ENCODE results near the gene PPCDC.

Gene PPCDC

GRCh38 chr15:74983725-74984231 lies 39.6 kb upstream of the PPCDC start:
- no peak for TF ChIP-seq EZH2 (optimal IDR thresholded peaks at IDR 0.05; ENCODE audit: low read depth, low read length)
- Histone ChIP-seq H4K20me1 (ENCODE audit: insufficient read depth, low read length) (no peaks in the 10 kb centered on the region), H3K9me3 (replicated peaks; ENCODE audit: insufficient read depth, low read length) (no peaks in the 10 kb centered on the region), H3F3A (ENCODE audit: insufficient read depth, low read length) (peaks cover 8% of the 10 kb centered on the region), H3K79me2 (ENCODE audit: low read length) (no peaks in the 10 kb centered on the region), H3K9ac (ENCODE audit: low read length) (no peak overlapping the region), H3K27ac (ENCODE audit: low read length) (peak overlapping the region; percentile 10; the same call in 1 of the 2 replicates), H3K4me3 (ENCODE audit: low read length) (no peak overlapping the region), H3K27me3 (replicated peaks; ENCODE audit: insufficient read depth, low read length) (no peaks in the 10 kb centered on the region), H3K36me3 (replicated peaks; ENCODE audit: insufficient read depth, low read length) (no peaks in the 10 kb centered on the region), H3K4me2 (ENCODE audit: low read depth, low read length) (peak overlapping the region; percentile 32; the same call in 1 of the 2 replicates), H3K4me1 (ENCODE audit: low read length) (peaks cover 9% of the 10 kb centered on the region), H2AFZ (ENCODE audit: low read length) (0 out of 2 replicates have a peak overlapping the region, but pooled peaks have one; percentile 27), H3K9me2 (replicated peaks; ENCODE audit: insufficient read depth, low read length) (no peaks in the 10 kb centered on the region)
- DNase-seq, result peak; percentile 60

GRCh38 chr15:74988007-74988800 lies 35.2 kb upstream of the PPCDC start:
- Histone ChIP-seq H3K27me3 (replicated peaks; ENCODE audit: insufficient read depth, low read length) (no peaks in the 10 kb centered on the region), H3K27ac (ENCODE audit: low read length) (no peak overlapping the region), H3K36me3 (replicated peaks; ENCODE audit: insufficient read depth, low read length) (no peaks in the 10 kb centered on the region), H3K4me1 (ENCODE audit: low read length) (peaks cover 9% of the 10 kb centered on the region), H2AFZ (ENCODE audit: low read length) (no peak overlapping the region), H3K79me2 (ENCODE audit: low read length) (no peaks in the 10 kb centered on the region), H3K4me3 (ENCODE audit: low read length) (no peak overlapping the region), H3F3A (ENCODE audit: insufficient read depth, low read length) (peaks cover 8% of the 10 kb centered on the region), H3K4me2 (ENCODE audit: low read depth, low read length) (no peak overlapping the region), H3K9me2 (replicated peaks; ENCODE audit: insufficient read depth, low read length) (no peaks in the 10 kb centered on the region), H4K20me1 (ENCODE audit: insufficient read depth, low read length) (no peaks in the 10 kb centered on the region), H3K9ac (ENCODE audit: low read length) (no peak overlapping the region), H3K9me3 (replicated peaks; ENCODE audit: insufficient read depth, low read length) (no peaks in the 10 kb centered on the region)
- TF ChIP-seq CTCF (IDR thresholded peaks at IDR 0.05; ENCODE audit: low read length), result peak; percentile 86
- TF ChIP-seq EZH2phosphoT487 (IDR thresholded peaks at IDR 0.05; ENCODE audit: low read length), result no peak
- peak; percentile 73 for DNase-seq

DNA sequence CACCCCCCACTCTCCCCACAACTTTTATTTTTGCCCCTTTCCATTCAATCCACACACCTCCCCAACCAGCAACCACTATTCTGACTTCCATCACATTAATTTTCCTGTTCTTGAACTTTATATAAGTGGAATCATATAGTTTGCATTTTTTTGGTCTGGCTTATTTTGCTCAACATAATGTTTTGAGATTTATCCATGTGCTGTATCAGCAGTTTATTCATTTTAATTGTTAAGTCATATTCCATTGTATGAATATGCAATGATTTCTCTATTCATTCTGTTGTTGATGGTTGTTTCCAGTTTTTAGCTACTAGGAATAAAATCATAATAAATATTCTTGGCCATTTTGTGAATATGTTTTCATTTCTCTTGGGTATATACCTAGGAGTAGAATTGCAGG lies 33.9 kb upstream of the PPCDC start:
- Histone ChIP-seq H3K27ac (ENCODE audit: low read length) (no peak overlapping the region), H2AFZ (ENCODE audit: low read length) (no peak overlapping the region), H4K20me1 (ENCODE audit: insufficient read depth, low read length) (no peaks in the 10 kb centered on the region), H3K36me3 (replicated peaks; ENCODE audit: insufficient read depth, low read length) (no peaks in the 10 kb centered on the region), H3K79me2 (ENCODE audit: low read length) (no peaks in the 10 kb centered on the region), H3K9me2 (replicated peaks; ENCODE audit: insufficient read depth, low read length) (no peaks in the 10 kb centered on the region), H3F3A (ENCODE audit: insufficient read depth, low read length) (no peaks in the 10 kb centered on the region), H3K4me3 (ENCODE audit: low read length) (no peak overlapping the region), H3K9me3 (replicated peaks; ENCODE audit: insufficient read depth, low read length) (no peaks in the 10 kb centered on the region), H3K4me1 (ENCODE audit: low read length) (no peaks in the 10 kb centered on the region), H3K4me2 (ENCODE audit: low read depth, low read length) (no peak overlapping the region), H3K27me3 (replicated peaks; ENCODE audit: insufficient read depth, low read length) (0 out of 2 replicates have a peak, but pooled peaks cover 3% of the 10 kb centered on the region), H3K9ac (ENCODE audit: low read length) (no peak overlapping the region)
- DNase-seq, result no peak
- no peak for TF ChIP-seq EZH2phosphoT487 (IDR thresholded peaks at IDR 0.05; ENCODE audit: low read length)
- TF ChIP-seq EZH2 (optimal IDR thresholded peaks at IDR 0.05; ENCODE audit: low read depth, low read length), result no peak
- no peak for TF ChIP-seq CTCF (IDR thresholded peaks at IDR 0.05; ENCODE audit: low read length)

DNA sequence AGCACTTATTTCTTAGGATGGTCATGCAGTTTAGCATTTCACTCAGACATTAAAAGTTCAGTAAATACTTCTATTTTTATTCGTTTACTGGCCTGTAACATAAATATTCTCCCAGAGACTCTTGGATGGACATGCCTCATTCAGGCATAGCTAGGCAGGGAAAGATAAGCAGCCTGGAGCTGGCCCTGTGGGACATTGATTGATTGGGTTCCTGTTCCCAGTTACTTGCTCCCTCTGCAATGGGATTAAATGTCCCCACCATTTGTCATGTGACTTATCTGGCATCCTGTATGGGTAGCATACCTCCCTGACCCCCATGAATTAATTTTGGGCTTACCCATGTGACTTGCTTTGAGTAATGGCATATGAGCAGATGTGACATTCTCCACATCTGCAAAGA lies 30.8 kb upstream of the PPCDC start:
- H4K20me1 ChIP-seq (ENCODE audit: insufficient read depth, low read length), result no peaks in the 10 kb centered on the region
- TF ChIP-seq CTCF (IDR thresholded peaks at IDR 0.05; ENCODE audit: low read length) (no peak), EZH2phosphoT487 (IDR thresholded peaks at IDR 0.05; ENCODE audit: low read length) (no peak), EZH2 (optimal IDR thresholded peaks at IDR 0.05; ENCODE audit: low read depth, low read length) (no peak)
- H3F3A ChIP-seq (ENCODE audit: insufficient read depth, low read length), result no peaks in the 10 kb centered on the region
- no peak for DNase-seq
- no peak overlapping the region for H3K4me3 ChIP-seq (ENCODE audit: low read length)
- 0 out of 2 replicates have a peak, but pooled peaks cover 3% of the 10 kb centered on the region for H3K27me3 ChIP-seq (replicated peaks; ENCODE audit: insufficient read depth, low read length)
- no peak overlapping the region for H3K9ac ChIP-seq (ENCODE audit: low read length)
- H3K9me3 ChIP-seq (replicated peaks; ENCODE audit: insufficient read depth, low read length), result no peaks in the 10 kb centered on the region
- H3K79me2 ChIP-seq (ENCODE audit: low read length), result no peaks in the 10 kb centered on the region
- no peaks in the 10 kb centered on the region for H3K4me1 ChIP-seq (ENCODE audit: low read length)
- no peak overlapping the region for H3K4me2 ChIP-seq (ENCODE audit: low read depth, low read length)
- H2AFZ ChIP-seq (ENCODE audit: low read length), result no peak overlapping the region
- H3K36me3 ChIP-seq (replicated peaks; ENCODE audit: insufficient read depth, low read length), result no peaks in the 10 kb centered on the region
- no peak overlapping the region for H3K27ac ChIP-seq (ENCODE audit: low read length)
- H3K9me2 ChIP-seq (replicated peaks; ENCODE audit: insufficient read depth, low read length), result no peaks in the 10 kb centered on the region

Measured in MM.1S (cell line).